ENCODE measurements around the gene EPS8L3. TPM values are rescaled to one million over a fixed set of nuclear protein-coding genes. Genes with fewer than 3 reads are reported as not detected.
"Not testable (repeated sequence)": the region's sequence is repeated elsewhere in the genome, so short reads cannot be mapped to it uniquely, and the experiment has no call there.

The EPS8L3 gene
- total RNA-seq, 4 donors from 2014 or later, result not detected

- 80 to 91% methylated on average over 4 of the region's 4 CpGs for WGBS, 2 donors
These were observed 58.3 kb downstream of the EPS8L3 start for GRCh38 chr1:109705411-109705810.

GRCh38 chr1:109704173-109704572 lies 59.5 kb downstream of the EPS8L3 start:
- no peaks in the 10 kb centered on the region for H3K27me3 ChIP-seq

More at GRCh38 chr1:109705411-109705810, 58.3 kb downstream of the EPS8L3 start:
- intact Hi-C loops (cut with DNase I), result no loop called here
- H3K27me3 ChIP-seq, result no peaks in the 10 kb centered on the region
- H3K36me3 ChIP-seq, result no peaks in the 10 kb centered on the region
- H3K4me3 ChIP-seq (replicated peaks in 1 of 3), result no peak overlapping the region
- TF ChIP-seq, protein P1, sequence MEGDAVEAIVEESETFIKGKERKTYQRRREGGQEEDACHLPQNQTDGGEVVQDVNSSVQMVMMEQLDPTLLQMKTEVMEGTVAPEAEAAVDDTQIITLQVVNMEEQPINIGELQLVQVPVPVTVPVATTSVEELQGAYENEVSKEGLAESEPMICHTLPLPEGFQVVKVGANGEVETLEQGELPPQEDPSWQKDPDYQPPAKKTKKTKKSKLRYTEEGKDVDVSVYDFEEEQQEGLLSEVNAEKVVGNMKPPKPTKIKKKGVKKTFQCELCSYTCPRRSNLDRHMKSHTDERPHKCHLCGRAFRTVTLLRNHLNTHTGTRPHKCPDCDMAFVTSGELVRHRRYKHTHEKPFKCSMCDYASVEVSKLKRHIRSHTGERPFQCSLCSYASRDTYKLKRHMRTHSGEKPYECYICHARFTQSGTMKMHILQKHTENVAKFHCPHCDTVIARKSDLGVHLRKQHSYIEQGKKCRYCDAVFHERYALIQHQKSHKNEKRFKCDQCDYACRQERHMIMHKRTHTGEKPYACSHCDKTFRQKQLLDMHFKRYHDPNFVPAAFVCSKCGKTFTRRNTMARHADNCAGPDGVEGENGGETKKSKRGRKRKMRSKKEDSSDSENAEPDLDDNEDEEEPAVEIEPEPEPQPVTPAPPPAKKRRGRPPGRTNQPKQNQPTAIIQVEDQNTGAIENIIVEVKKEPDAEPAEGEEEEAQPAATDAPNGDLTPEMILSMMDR (IDR thresholded peaks at IDR 0.05), result no peak
- TF ChIP-seq POLR2A (IDR thresholded peaks at IDR 0.05), result no peak
- DNase-seq, result no peak
- no peaks in the 10 kb centered on the region for H3K4me1 ChIP-seq
- no peak overlapping the region for H3K27ac ChIP-seq
- H3K9me3 ChIP-seq, result no peaks in the 10 kb centered on the region

DNA sequence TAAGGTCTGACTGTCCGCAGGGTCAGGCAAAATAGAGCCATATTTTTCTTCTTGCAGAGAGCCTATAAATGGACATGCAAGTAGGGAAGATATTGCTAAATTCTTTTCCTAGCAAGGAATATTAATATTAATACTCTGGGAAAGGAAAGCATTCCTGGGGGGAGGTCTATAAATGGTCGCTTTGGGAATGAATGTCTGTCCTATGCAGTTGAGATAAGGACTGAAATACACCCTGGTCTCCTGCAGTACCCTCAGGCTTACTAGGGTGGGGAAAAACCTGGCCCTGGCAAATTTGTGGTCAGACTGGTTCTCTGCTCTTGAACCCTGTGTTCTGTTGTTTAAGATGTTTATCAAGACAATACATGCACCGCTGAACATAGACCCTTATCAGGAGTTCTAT lies 60.8 kb downstream of the EPS8L3 start:
- H3K4me3 ChIP-seq (replicated peaks in 1 of 3); H3K9me3 ChIP-seq; H3K27ac ChIP-seq; H3K27me3 ChIP-seq; H3K36me3 ChIP-seq; H3K4me1 ChIP-seq; intact Hi-C loops (cut with DNase I); DNase-seq: not testable (repeated sequence)
- 77% methylated on average over 3 of the region's 3 CpGs for WGBS, 2 donors

More at GRCh38 chr1:109704173-109704572, 59.5 kb downstream of the EPS8L3 start:
- Histone ChIP-seq H3K9me3 (no peaks in the 10 kb centered on the region), H3K27ac (no peak overlapping the region), H3K4me1 (no peaks in the 10 kb centered on the region), H3K36me3 (no peaks in the 10 kb centered on the region), H3K4me3 (replicated peaks in 1 of 3) (no peak overlapping the region)
- peak; percentile 20 to 27 for DNase-seq
- intact Hi-C loops (cut with DNase I), result no loop called here
- TF ChIP-seq POLR2A (IDR thresholded peaks at IDR 0.05), result no peak
- TF ChIP-seq, protein P1 (IDR thresholded peaks at IDR 0.05), result peak in 3 of 6 experiments; percentile 41 to 45 (median 45)
- 56 to 65% methylated on average over 8 of the region's 8 CpGs for WGBS, 2 donors

Other genes starting within 250 kb of the EPS8L3 start
- gene GPR61, start 224.1 kb downstream of the EPS8L3 start, total RNA-seq, result 1 to 10 TPM in 2 of 4 donors, under 1 TPM in 2; 0.11 to 3.8 (median 1.1) TPM
- 1 to 10 TPM; 5.1 to 7.2 (median 6.0) TPM for gene GNAI3, start 215.3 kb downstream of the EPS8L3 start, total RNA-seq
- not detected for gene GNAT2, start 144.3 kb downstream of the EPS8L3 start, total RNA-seq
- gene AMPD2, start 144.1 kb downstream of the EPS8L3 start, total RNA-seq, result 10 to 100 TPM; 31.2 to 74.8 (median 46.8) TPM
- 10 to 100 TPM; 30.8 to 68.8 (median 43.7) TPM for gene GSTM4, start 107.8 kb downstream of the EPS8L3 start, total RNA-seq
- 10 to 100 TPM; 37.1 to 73.6 (median 62.3) TPM for gene GSTM2, start 95.9 kb downstream of the EPS8L3 start, total RNA-seq
- gene GSTM1, start 76.1 kb downstream of the EPS8L3 start, total RNA-seq, result 10 to 100 TPM in 1 of 4 donors, not detected in 3; 23.4 TPM
- gene GSTM5, start 51.7 kb downstream of the EPS8L3 start, total RNA-seq, result 1 to 10 TPM; 2.8 to 5.4 (median 3.0) TPM
- 100 to 1,000 TPM in 3 of 4 donors, 10 to 100 TPM in 1; 61.1 to 162 (median 132) TPM for gene GSTM3, start 22.9 kb downstream of the EPS8L3 start, total RNA-seq
- gene CSF1, start 146.9 kb upstream of the EPS8L3 start, total RNA-seq, result 100 to 1,000 TPM in 1 of 4 donors, 10 to 100 TPM in 3; 33.5 to 127 (median 62.3) TPM
- gene AHCYL1, start 220.8 kb upstream of the EPS8L3 start, total RNA-seq, result 100 to 1,000 TPM in 3 of 4 donors, 10 to 100 TPM in 1; 90.3 to 200 (median 118) TPM